Neural cell (in vitro differentiated cells): ENCODE data around the gene BMPR1B.

ENCODE experiments used
- EP300 ChIP-seq: fragments of 450-650 bp; conservative IDR thresholded peaks from 2 replicates; pipeline ENCODE4 v1.6.1; 2014; ENCODE audit warnings: antibody characterized with exemption, mild to moderate bottlenecking, moderate library complexity; ENCODE audit not compliant: poor library complexity, severe bottlenecking
- EZH2 ChIP-seq: fragments of 200-600, 300-800 bp; shearing (Covaris generic), sonication (generic); IDR thresholded peaks from 2 replicates; pipeline ENCODE4 v1.6.1; 2014; ENCODE audit warnings: antibody characterized with exemption, low read length, borderline replicate concordance, mild to moderate bottlenecking; ENCODE audit not compliant: insufficient read depth, poor library complexity, severe bottlenecking
- MXI1 ChIP-seq: fragments of 450-650 bp; conservative IDR thresholded peaks from 2 replicates; pipeline ENCODE4 v1.6.1; 2014; ENCODE audit warnings: antibody characterized with exemption, mild to moderate bottlenecking; ENCODE audit not compliant: poor library complexity, severe bottlenecking
- POLR2AphosphoS5 ChIP-seq: IDR thresholded peaks from 2 replicates; pipeline ENCODE4 v1.6.1; 2012
- RAD21 ChIP-seq: fragments of 450-650 bp; conservative IDR thresholded peaks from 2 replicates; pipeline ENCODE4 v1.6.1; 2014; ENCODE audit warnings: antibody characterized with exemption, mild to moderate bottlenecking, moderate library complexity
- SMC3 ChIP-seq: fragments of 450-650 bp; conservative IDR thresholded peaks from 2 replicates; pipeline ENCODE4 v1.6.1; 2014; ENCODE audit warnings: antibody characterized with exemption, mild to moderate bottlenecking, moderate library complexity; ENCODE audit not compliant: poor library complexity
- TAF1 ChIP-seq: IDR thresholded peaks from 2 replicates; pipeline ENCODE4 v1.6.1; 2012; ENCODE audit warnings: low read depth
- TF ChIP-seq, protein P1 (sequence below): fragments of 450-650 bp; IDR thresholded peaks from 2 replicates; pipeline ENCODE4 v1.5.1; 2014; ENCODE audit warnings: antibody characterized with exemption, mild to moderate bottlenecking, moderate library complexity; ENCODE audit not compliant: poor library complexity, severe bottlenecking
- TF ChIP-seq, protein P2 (sequence below): IDR thresholded peaks from 2 replicates; pipeline ENCODE4 v1.6.1; 2012; ENCODE audit warnings: borderline replicate concordance

DNA sequence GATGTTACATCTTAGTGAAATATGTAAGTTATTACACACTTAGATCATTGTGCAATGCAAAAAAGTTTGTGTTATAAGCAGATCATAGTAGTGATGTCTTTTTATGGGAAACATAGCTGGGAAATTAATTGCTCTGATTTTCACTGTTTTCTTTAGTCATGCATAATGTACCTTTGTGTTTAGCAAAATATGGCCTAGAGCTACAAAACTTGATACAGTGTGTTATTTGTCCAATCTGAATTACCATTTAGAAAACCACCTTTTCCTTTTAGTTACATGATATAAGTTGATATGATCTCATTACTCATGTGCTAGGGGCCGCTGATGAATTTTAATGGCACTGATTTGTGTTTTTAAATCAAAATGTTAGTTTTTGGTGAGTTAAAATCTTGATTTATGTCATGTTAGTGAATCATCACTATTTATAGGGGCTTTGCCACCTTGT lies 2.0 kb downstream of the BMPR1B start:
- TF ChIP-seq, protein P1, sequence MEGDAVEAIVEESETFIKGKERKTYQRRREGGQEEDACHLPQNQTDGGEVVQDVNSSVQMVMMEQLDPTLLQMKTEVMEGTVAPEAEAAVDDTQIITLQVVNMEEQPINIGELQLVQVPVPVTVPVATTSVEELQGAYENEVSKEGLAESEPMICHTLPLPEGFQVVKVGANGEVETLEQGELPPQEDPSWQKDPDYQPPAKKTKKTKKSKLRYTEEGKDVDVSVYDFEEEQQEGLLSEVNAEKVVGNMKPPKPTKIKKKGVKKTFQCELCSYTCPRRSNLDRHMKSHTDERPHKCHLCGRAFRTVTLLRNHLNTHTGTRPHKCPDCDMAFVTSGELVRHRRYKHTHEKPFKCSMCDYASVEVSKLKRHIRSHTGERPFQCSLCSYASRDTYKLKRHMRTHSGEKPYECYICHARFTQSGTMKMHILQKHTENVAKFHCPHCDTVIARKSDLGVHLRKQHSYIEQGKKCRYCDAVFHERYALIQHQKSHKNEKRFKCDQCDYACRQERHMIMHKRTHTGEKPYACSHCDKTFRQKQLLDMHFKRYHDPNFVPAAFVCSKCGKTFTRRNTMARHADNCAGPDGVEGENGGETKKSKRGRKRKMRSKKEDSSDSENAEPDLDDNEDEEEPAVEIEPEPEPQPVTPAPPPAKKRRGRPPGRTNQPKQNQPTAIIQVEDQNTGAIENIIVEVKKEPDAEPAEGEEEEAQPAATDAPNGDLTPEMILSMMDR, result no peak
- no peak for TF ChIP-seq EP300
- no peak for TF ChIP-seq POLR2AphosphoS5
- TF ChIP-seq, protein P2, sequence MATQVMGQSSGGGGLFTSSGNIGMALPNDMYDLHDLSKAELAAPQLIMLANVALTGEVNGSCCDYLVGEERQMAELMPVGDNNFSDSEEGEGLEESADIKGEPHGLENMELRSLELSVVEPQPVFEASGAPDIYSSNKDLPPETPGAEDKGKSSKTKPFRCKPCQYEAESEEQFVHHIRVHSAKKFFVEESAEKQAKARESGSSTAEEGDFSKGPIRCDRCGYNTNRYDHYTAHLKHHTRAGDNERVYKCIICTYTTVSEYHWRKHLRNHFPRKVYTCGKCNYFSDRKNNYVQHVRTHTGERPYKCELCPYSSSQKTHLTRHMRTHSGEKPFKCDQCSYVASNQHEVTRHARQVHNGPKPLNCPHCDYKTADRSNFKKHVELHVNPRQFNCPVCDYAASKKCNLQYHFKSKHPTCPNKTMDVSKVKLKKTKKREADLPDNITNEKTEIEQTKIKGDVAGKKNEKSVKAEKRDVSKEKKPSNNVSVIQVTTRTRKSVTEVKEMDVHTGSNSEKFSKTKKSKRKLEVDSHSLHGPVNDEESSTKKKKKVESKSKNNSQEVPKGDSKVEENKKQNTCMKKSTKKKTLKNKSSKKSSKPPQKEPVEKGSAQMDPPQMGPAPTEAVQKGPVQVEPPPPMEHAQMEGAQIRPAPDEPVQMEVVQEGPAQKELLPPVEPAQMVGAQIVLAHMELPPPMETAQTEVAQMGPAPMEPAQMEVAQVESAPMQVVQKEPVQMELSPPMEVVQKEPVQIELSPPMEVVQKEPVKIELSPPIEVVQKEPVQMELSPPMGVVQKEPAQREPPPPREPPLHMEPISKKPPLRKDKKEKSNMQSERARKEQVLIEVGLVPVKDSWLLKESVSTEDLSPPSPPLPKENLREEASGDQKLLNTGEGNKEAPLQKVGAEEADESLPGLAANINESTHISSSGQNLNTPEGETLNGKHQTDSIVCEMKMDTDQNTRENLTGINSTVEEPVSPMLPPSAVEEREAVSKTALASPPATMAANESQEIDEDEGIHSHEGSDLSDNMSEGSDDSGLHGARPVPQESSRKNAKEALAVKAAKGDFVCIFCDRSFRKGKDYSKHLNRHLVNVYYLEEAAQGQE, result no peak
- no peak for TF ChIP-seq EZH2
- TF ChIP-seq RAD21, result no peak
- TF ChIP-seq TAF1, result no peak
- no peak for TF ChIP-seq MXI1
- TF ChIP-seq SMC3, result no peak
